ENCODE results near the gene CERS6. TPM values are rescaled to one million over a fixed set of nuclear protein-coding genes. Genes with fewer than 3 reads are reported as not detected.

The CERS6 gene
- total RNA-seq, 2 donors from 2014 or later, result 12.5 to 16.3 TPM

GRCh38 chr2:168712053-168712452 lies 256.0 kb downstream of the CERS6 start:
- intact Hi-C loops (cut with DNase I), result no loop called here
- H3K4me3 ChIP-seq, result no peak overlapping the region
- no peaks in the 10 kb centered on the region for H3K27me3 ChIP-seq
- WGBS, 2 donors, result 50 to 72% methylated on average over 1 of the region's 1 CpG
- no peak for TF ChIP-seq POLR2A (IDR thresholded peaks at IDR 0.05)
- TF ChIP-seq, protein P1, sequence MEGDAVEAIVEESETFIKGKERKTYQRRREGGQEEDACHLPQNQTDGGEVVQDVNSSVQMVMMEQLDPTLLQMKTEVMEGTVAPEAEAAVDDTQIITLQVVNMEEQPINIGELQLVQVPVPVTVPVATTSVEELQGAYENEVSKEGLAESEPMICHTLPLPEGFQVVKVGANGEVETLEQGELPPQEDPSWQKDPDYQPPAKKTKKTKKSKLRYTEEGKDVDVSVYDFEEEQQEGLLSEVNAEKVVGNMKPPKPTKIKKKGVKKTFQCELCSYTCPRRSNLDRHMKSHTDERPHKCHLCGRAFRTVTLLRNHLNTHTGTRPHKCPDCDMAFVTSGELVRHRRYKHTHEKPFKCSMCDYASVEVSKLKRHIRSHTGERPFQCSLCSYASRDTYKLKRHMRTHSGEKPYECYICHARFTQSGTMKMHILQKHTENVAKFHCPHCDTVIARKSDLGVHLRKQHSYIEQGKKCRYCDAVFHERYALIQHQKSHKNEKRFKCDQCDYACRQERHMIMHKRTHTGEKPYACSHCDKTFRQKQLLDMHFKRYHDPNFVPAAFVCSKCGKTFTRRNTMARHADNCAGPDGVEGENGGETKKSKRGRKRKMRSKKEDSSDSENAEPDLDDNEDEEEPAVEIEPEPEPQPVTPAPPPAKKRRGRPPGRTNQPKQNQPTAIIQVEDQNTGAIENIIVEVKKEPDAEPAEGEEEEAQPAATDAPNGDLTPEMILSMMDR (IDR thresholded peaks at IDR 0.05), result no peak
- no peaks in the 10 kb centered on the region for H3K36me3 ChIP-seq (replicated peaks in 1 of 2; ENCODE audit: insufficient read depth in 1 of 2, low read depth in 2 of 2)
- no peak overlapping the region for H3K27ac ChIP-seq
- no peaks in the 10 kb centered on the region for H3K9me3 ChIP-seq
- no peak for ATAC-seq
- no peaks in the 10 kb centered on the region for H3K4me1 ChIP-seq
- DNase-seq, result no peak

DNA sequence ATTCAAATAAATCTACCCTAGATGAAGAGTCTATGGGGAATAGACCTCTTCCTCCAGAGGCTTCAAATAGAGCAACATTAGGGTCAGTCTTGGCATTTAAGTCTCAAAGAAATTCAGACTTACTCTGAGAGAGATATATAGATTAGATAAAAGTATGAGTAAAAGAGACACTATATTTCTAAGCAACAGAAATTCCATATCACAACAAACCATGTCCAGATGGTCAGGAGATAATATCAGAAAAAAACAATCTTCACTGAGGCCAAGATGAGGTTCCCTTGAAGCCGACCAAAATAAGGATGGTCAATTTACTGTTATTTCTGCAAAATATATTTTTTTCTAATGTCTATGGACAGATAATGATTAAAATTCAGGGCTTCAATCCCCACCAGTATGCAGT lies 257.3 kb downstream of the CERS6 start:
- Histone ChIP-seq H3K4me1 (no peaks in the 10 kb centered on the region), H3K27ac (no peak overlapping the region), H3K9me3 (no peaks in the 10 kb centered on the region), H3K27me3 (no peaks in the 10 kb centered on the region), H3K4me3 (no peak overlapping the region), H3K36me3 (replicated peaks in 1 of 2; ENCODE audit: insufficient read depth in 1 of 2, low read depth in 2 of 2) (no peaks in the 10 kb centered on the region)
- DNase-seq (no peak), ATAC-seq (no peak)
- intact Hi-C loops (cut with DNase I), result no loop called here
- WGBS, 2 donors, result 88 to 89% methylated on average over 1 of the region's 1 CpG
- TF ChIP-seq, protein P1 (IDR thresholded peaks at IDR 0.05), result no peak
- no peak for TF ChIP-seq POLR2A (IDR thresholded peaks at IDR 0.05)

DNA sequence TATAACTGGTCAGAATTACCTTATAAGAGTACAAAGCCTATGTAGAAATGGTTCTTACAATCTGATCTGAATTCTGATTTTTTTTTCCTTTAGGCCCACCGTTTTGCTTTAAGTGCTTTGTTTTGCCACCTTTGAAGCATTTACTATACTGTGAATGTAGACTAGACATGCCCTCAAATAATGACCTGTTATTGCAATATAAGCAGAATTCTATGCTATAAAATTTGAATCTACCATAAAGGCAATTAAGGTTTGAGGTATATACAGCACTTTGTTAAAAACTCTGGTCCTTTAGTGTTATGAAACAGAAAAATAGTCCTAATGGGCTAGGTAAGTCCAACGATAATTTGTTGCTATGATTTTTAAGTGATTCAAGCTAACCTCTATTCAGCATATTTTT lies 259.8 kb downstream of the CERS6 start:
- ATAC-seq, result no peak
- no peak for DNase-seq
- H3K9me3 ChIP-seq, result no peaks in the 10 kb centered on the region
- no peak for TF ChIP-seq POLR2A (IDR thresholded peaks at IDR 0.05)
- TF ChIP-seq, protein P1 (IDR thresholded peaks at IDR 0.05), result no peak
- no peak overlapping the region for H3K27ac ChIP-seq
- H3K4me1 ChIP-seq, result no peaks in the 10 kb centered on the region
- H3K4me3 ChIP-seq, result no peak overlapping the region
- intact Hi-C loops (cut with DNase I), result no loop called here
- no peaks in the 10 kb centered on the region for H3K27me3 ChIP-seq
- H3K36me3 ChIP-seq (replicated peaks in 1 of 2; ENCODE audit: insufficient read depth in 1 of 2, low read depth in 2 of 2), result no peaks in the 10 kb centered on the region
- 88 to 89% methylated on average over 2 of the region's 2 CpGs for WGBS, 2 donors

DNA sequence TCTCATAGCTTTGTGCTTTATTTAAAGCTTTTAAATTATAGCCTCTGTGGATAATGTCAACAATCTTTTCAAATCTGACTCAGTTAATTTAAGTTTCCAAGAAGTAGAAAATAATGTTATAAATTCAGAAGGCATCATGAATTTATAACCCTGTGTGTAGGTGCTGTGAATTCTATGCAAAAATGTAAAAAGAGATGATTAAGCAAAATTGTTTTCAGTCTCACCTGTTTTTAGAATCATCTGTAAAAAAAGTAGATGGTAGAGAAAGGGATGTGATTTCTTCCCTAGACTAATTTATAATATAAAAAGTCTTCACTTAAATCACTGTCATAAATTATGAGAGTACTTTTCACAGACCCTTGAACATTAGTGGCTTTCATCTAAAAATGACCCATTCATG lies 260.8 kb downstream of the CERS6 start:
- ATAC-seq (no peak), DNase-seq (no peak)
- no peak for TF ChIP-seq POLR2A (IDR thresholded peaks at IDR 0.05)
- TF ChIP-seq, protein P1 (IDR thresholded peaks at IDR 0.05), result no peak
- no peaks in the 10 kb centered on the region for H3K4me1 ChIP-seq
- no peaks in the 10 kb centered on the region for H3K36me3 ChIP-seq (replicated peaks in 1 of 2; ENCODE audit: insufficient read depth in 1 of 2, low read depth in 2 of 2)
- H3K9me3 ChIP-seq, result no peaks in the 10 kb centered on the region
- no peak overlapping the region for H3K4me3 ChIP-seq
- H3K27me3 ChIP-seq, result no peaks in the 10 kb centered on the region
- no peak overlapping the region for H3K27ac ChIP-seq
- intact Hi-C loops (cut with DNase I), result no loop called here

DNA sequence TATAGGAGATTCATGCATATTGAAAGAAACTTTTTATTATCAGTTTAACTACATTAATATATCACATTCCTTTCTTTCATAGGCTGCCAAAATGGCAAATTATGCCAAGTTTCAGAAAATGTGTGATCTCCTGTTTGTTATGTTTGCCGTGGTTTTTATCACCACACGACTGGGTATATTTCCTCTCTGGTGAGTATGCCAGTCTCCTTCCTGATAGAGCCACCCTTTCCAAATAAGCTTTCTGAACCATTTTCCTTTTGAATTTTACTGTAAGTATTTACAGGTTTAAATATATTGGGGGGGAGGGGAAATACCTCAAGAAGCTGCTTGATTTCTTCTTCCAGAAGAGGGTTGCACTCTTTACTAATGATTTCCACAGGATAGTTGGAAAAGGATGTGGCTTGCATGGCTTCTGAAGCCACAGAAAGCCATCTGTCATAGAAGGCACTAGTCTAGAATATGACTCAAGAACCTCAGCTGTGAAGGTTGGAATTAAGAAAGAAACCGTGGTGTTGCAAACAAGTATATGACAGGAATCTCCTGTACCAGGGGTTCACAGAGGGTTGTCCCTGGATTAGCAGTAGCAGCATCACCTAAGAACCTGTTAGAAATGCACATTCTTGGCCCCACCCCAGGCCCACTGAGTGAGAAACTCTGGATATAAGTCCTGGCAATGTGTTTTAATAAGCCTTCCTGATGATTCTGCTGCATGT lies 261.9 kb downstream of the CERS6 start:
- DNase-seq, result no peak
- no peak overlapping the region for H3K27ac ChIP-seq
- no peak for ATAC-seq
- intact Hi-C loops (cut with DNase I), result no loop called here
- no peaks in the 10 kb centered on the region for H3K9me3 ChIP-seq
- TF ChIP-seq, protein P1 (IDR thresholded peaks at IDR 0.05), result no peak
- TF ChIP-seq POLR2A (IDR thresholded peaks at IDR 0.05), result no peak
- H3K4me1 ChIP-seq, result no peaks in the 10 kb centered on the region
- no peak overlapping the region for H3K4me3 ChIP-seq
- H3K36me3 ChIP-seq (replicated peaks in 1 of 2; ENCODE audit: insufficient read depth in 1 of 2, low read depth in 2 of 2), result no peaks in the 10 kb centered on the region
- WGBS, 2 donors, result 52 to 54% methylated on average over 3 of the region's 3 CpGs
- no peaks in the 10 kb centered on the region for H3K27me3 ChIP-seq

All from body of pancreas (tissue), 4 donors.